Measurements from ENCODE around the gene FBXO4.

FBXO4 gene, protein sequence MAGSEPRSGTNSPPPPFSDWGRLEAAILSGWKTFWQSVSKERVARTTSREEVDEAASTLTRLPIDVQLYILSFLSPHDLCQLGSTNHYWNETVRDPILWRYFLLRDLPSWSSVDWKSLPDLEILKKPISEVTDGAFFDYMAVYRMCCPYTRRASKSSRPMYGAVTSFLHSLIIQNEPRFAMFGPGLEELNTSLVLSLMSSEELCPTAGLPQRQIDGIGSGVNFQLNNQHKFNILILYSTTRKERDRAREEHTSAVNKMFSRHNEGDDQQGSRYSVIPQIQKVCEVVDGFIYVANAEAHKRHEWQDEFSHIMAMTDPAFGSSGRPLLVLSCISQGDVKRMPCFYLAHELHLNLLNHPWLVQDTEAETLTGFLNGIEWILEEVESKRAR

DNA sequence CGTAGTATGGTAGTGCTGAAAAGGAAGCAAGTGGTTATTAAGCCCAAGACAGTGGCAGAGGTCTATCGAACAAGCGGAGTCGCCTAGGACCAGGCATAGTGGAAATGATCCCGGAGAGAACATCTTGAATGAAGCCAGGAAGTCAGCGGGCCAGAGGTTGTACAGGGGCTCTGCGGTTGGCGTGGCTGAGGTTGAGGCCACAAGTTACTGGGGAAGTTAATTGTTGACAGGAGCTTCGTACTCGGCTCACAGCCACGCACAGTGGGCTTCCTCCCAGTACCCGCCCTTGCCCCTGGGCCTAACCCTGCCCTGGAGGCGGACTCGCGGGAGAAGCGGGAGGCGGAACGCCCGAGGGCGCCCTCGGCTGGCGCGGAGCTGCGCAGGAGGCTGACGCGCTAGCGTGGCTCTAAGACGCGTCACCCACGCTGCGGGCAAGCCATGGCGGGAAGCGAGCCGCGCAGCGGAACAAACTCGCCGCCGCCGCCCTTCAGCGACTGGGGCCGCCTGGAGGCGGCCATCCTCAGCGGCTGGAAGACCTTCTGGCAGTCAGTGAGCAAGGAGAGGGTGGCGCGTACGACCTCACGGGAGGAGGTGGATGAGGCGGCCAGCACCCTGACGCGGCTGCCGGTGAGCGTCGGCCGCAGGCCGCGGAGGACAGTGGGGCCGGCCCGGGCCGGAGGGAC is at the start of gene FBXO4:
Gene FBXO4, plus strand, starts transcription at position 410 of the 683 bp plus-strand sequence. Its CDS starts 29 bp downstream, at position 439.
- DNase-seq: peak; percentile 63 to 91 (median 90)

DNA sequence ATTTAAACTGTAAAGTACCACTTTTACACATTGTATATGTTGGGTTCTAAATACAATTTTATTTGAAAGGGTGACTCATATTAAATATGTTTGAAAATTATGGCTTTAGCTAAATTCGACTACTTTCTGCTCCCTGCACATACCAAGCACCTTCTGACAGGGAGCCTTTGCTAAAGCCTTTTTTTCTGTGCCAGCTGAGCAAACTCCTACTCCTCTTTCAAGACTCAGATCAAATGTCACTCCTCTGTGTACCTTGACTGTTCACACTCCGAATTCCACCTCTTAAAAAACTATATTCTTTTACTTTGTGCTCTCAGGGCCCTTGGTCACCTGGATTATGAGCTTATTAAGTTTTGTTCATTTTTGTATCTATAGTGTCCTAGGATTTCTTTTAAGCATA is 48.4 kb upstream of the FBXO4 start:
- peak in 1 of 3 experiments; percentile 4 for DNase-seq

DNA sequence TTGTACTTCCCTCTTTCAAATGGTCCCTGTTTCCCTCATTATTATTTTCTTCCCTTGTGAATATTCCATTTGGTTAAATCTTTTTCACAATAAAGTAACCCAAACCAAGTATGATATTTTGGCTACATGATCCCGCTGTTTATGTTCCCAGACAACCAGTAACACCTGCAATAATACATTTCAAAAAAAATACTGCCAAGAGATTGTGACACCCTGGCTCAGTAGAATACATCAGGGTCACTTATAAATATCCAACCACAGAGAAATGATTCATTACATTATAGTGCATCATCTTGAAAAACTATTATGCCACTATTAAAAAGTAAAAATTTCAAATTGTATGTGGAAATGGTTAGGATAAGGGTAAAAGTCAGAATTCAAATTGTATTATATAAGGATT is 47.7 kb upstream of the FBXO4 start:
- no peak for DNase-seq

DNA sequence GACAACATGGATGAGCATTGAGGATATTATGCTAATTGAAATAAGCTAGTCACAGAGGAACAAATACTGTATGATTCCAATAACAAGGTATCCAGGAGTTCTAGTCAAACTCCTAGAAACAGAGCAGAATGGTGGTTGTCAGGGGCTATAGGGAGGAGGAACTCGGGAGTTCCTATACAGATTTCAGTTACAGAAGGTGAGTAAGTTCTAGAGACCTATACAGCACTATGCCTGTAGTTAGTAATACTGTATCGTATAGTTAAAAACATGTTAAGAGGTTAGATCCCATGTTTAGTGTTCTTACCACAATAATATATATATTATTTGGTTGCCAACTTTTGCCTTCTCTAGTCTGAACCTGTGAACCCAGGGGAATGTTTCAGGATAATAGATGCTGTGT is 46.9 kb upstream of the FBXO4 start:
- no peak for DNase-seq

DNA sequence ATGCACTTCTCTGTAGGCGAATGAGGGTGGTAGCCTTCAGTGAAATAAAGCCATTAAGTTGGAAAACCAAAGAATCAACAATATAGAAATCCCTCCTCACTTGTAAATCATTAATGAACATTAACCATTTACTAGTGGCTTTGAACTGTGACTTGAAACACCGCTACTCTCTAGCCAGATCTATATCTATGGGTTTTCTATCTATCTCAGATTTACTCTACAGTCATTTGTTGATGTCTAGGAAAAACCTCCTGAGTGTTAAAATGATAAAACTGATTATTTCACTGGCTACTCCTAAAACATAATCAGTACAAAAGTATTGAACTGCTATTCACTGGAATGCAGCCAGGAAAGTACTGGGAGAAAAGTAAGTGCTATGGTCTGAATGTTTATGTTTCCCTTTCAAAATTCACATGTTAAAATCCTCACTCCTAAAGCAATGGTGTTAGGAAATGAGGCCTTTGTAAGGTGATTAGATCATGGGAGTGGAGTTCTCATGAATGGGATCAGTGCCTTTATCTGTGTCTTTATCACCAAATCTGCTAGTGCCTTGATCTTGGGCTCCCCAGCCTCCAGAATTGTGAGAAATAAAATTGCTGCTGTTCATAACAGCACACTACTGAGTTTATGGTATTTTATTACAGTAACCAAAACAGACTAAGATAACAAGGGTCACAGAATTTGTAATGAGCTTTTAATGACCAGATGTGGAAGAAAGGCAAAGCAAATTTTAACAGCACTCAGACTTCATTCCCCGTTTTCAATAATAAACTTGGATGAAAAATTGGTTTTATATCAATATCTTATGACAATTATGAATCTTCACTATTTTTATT is 46.2 kb upstream of the FBXO4 start:
- no peak for DNase-seq

DNA sequence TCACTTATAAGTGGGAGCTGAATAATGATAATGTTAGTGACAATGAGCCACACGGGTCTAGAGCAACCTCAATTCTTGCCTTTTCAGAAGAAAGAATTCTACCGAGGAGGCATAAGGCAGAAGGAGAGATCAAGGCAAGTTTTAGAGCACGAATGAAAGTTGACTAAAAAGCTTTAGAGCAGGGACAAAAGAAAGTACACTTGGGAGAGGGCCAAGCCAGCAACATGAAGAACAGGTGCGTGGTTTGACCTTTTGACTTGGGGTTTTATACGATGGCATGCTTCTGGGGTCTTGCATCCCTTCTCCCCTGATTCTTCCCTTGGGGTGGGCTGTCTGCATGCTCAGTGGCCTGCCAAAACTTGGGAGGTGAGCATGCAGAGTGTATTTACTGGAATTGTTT is 42.3 kb upstream of the FBXO4 start:
- no peak for DNase-seq

DNA sequence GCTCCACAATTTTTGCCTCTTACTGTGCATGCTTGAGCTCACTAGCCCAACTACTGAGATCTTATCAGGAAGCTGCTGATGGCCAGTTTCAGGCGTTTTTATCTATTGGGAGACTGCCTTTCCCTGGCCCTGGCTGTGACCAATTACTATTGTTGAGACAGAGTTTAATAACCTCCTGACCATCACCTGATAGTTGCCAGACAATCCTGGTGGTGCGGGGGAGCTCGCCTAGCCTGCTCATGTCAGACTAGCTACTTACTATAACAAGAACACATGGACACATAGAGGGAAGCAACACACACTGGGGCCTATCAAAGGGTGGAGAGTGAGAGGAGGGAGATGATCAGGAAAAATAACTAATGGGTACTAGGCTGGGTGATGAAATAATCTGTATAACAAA is 41.8 kb upstream of the FBXO4 start:
- DNase-seq: no peak

DNA sequence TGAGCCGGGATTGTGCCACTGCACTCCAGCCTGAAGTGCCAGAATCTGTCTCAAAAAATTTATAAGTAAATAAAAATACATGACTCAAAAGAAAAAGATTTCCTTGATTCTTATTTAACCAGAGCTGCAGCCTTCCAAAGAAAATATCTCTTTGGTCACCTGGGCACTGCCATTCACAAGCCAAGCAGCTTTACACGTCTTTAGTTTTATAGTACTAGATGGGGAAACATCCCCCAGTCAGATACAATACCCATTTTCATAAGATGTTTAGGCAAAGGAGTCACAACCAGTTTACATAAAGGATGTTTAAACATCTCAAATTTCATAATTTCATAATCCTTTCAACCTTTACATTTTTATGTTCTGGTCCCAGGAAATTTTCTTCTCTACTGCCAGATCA is 41.1 kb upstream of the FBXO4 start:
- DNase-seq: no peak

DNA sequence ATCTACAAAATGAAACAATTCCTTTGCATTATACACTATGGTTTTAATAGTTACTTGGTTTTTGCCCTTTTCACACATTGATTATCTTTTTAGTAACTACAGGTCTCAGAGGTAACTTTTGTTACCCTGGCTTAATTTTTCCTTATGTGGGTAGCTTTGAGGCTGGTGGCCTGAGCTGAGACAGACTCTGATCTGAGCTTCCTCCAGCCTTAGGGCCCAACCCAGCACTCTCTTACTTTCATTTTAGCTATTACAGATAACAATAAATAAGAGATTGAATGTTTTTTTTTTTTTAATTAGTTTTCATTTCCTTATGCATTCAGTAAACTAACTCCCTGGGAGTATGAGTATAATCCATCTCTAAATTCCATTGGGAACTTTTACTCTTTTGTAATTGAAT is 39.8 kb upstream of the FBXO4 start:
- DNase-seq: no peak

DNA sequence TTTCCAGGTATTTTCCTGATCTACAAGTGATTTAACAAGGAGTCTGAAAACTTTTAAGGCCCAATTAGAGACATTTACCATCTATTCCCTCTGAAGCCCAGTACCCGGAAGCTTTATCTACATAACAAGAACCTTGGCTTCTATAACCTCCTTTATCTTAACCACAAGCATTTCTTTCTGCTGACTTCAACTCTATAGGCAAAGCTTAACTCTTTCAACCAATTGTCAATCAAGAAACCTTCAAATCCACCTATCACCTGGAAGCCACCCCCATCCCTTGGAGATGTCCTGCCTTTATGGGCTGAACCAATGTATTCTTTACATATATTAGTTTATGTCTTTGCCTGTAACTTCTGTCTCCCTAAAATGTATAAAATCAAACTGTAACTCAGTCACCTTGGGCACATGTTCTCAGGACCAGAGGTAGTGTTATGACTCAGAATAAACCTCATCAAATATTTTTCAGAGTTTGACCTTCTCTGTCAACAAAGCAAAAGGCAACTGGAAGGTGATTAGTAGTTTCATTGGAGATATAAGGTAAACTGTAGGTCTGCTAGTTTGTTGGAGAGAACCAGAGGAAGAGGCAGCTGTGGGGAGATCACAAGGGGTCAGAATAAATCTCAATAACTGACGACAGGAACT is 33.9 kb upstream of the FBXO4 start:
- no peak for DNase-seq

DNA sequence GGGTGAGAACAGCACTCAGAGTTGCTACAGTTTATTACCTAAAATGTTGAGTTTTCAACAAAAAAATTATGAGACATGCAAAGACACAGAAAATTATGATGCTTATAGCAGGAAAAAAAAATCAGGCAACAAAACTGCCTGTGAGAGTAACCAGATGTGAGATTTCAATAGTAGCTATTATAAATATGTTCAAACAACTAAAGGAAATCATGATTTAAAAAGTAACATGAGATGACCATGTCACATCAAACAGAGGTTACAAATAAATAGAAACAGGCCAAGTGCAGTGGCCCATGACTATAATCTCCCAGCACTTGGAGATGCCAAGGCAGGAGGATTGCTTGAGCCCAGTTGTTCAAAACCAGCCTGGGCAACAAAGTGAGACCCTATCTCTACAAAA is 33.0 kb upstream of the FBXO4 start:
- no peak for DNase-seq

DNA sequence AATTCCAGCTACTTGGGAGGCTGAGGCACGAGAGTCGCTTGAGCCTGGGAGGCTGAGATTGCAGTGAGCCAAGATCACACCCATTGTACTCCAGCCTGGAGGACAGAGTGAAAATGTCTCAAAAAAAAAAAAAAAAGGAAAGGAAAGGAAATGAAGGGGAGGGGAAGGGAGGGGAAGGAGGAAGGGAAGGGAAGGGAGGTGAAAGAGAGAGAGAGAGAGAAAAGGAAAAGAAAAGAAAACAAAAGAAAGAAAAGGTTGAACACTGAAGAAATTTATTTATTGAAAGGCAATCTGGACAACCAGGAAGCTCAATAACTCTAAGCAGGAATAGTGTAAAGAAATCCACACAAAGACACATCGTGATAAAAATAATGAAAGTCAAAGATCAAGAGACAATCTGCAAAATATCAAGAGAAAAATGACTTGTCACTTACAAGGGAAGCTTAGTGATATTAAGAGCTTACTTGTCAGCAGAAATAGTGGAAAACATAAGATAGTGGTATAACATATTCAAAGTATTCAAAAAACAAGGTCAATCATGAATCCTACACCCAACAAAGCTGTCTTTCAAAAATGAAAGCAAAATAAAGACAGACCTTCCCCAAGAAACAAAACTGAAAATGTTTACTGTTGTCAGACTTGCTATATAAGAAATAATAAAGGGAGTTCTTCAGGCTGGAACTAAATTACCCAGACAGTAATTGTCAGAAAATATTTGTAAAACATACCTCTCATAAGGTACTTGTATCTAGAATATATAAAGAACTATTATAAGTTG is 31.8 kb upstream of the FBXO4 start:
- DNase-seq: no peak

DNA sequence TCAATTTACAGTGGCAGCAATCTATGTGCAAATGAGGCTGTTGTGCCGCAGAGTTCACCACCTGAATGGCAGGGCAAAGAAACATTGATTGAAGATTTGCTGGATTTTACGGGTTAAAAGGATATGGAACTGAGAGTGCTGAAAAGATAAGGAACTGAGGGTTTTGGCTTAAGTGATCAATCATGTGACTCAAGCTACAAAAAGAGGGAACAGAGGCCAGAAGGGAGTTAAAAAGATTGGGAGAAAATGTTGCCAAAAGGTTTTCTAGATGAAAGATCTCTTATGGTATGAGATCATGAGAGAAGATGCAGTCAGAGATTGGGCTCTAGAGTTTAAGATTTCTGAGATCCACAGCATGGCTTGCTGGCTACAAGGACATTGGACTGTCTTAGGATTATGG is 28.9 kb upstream of the FBXO4 start:
- no peak for DNase-seq

DNA sequence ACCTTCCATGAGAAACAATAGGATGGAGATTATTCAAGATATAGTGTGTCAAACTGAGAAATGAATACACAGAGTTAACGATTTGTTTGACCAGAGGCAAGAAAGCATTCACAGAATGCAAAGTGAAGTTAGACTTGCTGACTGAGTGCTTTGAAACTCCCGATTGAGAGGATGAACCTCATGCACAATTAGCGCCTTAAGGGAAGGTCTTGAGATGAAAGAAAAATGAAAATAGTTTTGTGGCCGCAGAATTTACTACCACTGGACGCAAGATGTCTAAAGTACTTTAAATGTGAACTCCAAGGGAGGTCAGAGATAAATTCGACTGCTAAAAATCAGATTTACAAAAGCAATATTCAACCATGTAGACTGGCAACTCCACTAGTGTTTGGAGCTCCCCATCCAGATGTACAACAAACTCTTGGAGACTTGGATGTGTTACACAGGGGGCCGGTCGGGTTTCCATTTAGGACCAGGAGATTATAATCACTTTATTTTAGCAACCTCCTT is 21.6 kb upstream of the FBXO4 start:
- peak in 1 of 3 experiments; percentile 40 for DNase-seq

DNA sequence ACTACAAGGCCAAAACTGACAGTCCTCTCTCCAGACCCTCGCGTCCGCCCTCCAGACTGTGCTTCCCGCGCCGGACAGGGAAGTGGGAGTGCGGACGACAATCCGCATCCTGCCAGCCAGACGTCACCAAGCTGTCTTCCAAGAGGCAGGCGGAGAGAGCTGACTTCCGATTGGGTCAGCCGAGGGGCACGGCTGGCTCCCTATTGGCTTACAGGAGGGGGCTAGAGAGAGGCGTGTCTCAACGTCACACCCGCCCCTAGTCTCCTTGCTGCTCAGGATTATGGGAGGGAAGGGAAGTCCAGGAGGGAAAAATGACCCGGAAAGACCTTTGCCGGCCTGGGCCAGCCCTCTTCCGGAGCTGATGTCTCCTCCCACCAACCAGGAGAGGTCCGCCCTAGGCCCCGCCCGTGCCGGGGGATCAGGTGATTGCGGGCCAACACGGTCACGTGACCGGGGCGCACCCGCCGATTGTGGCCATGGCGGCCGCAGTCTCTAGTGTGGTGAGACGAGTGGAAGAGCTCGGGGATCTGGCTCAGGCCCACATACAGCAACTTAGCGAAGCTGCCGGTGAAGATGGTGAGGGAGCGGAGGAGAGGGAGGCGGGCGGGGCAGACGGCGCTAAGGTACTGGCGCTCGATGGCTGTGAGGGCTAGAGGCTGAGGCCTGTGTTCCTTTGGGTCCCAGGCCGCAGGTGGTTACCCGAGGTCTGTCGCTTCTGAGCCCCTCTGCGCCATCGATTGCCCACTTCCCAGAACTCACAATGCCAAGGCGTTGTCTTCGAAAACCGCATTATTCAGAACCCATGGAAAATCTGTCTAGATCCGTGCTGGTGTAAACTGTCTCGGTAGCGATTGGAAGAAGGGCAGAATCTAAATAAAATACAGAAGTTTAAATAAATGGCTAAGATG is 20.9 kb upstream of the FBXO4 start, which contains the start of gene RIMOC1:
Gene RIMOC1, plus strand, starts transcription at position 453 of the 908 bp plus-strand sequence. Its CDS starts 24 bp downstream, at position 477.
- peak; percentile 99 to 100 (median 99) for DNase-seq

DNA sequence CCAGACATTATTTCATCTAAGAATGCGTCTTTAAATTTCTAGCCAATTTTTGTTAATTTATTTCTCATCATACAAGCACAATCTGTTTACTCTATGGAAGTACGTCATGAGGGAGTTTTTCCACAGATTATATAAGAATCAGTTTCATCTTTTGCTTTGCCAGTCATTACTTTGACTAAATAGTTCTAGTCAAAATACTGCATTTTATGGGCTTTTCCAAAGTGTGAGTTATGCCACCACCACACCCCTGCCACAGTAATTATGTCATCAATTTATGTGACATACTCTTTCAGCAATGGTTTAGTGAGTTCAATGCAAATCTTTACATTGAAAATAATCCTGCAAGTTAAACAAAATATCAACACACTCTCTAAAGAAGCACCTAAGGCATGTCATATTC is 18.9 kb upstream of the FBXO4 start:
- no peak for DNase-seq

DNA sequence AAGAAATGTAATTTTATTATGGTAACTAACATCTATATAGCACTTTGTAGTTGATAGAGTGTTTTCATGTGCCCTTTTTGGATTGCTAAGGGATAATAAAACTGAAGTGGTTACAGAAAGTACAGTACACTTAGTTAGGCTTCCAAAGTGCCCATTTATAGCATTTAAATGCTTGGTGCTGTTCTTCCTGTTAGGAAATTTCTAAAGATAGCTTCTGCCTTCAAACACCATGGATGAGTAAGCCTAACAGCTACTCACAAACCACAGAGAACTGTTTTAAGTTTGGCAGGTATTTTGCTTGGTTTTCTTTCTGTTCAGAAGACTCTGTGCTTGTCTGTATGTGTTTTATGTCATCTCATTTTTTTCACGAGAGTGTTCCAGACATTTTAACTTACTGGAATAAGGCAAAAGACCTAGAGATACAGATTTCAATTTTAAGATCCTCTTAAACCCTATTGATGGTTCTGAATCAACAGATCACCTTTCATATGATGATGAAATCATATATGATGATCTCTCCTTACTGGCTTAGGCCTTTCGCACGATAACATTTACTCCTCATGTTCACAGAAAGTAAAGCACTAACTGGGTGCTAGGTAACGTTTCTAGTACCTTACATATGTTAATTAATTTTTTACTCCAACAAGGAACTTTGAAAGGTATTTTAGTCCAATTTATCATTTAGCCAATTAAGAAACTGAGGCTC is 16.6 kb upstream of the FBXO4 start:
- no peak for DNase-seq

DNA sequence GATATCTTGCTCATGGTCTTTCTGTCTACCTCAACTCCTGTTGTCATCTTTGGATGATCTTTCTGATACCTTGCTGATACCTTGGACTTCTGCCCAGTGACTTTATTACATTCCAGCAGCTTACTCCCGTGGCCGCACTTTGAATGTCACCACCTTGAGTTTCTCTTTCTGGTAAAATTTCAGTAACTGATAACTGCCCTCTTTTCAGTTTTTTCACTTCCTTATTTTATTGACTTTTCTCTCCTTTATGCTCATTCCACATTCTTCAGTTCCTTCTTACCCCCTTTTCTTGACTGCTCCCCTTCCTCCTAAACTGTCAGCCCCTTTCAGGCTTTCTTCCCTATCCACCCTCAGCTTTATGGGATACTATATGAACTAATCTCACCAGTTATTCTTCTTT is 7.0 kb upstream of the FBXO4 start:
- no peak for DNase-seq

DNA sequence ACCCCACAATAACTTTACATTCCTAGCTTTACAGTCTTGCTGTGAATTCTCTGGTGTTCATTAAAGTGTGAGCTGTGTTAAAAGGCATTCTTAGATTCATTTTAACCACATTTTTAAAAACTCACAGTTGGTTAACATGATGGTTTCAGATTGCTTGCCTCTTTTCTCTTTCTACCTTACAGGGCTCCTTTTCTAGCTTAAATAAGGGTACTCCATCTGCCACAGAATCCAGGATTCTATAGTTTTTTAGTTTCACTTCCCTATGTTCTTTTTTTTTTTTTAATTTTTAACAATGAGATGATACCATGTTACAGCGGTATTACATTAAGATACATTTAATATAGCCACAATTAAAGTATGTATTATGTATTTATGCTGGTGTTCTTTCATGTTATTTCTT is 3.9 kb upstream of the FBXO4 start:
- DNase-seq: no peak

DNA sequence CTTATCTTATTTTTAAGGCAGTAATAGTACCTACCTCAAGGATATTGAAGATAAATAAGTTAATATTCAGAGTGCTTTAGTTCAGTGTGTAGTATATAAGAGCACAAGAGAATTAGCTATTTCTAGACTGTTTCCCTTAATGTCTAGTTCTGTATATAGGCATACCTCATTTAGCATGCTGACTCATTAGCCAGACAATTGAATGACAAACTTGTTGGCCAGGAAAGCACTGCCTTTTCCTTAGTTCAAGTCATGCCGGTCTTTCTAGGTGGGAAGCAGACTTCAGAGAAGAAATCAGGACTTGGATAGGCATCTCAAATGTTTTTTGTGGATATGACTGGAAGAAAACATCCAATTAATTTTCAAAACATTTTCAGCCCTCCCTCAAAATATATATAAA is 3.2 kb upstream of the FBXO4 start:
- no peak for DNase-seq

Measured in NCI-H1417 (cell line).